GM12865 (cell line): Measurements from ENCODE around the gene ARPP21.

Experiments used
- DNase-seq: peaks from one replicate; pipeline ENCODE4 v3.0.0; 2010; ENCODE audit warnings: low read depth
- H3K4me3 ChIP-seq: 2 replicates; pipeline ENCODE4 v1.5.1; 2011; ENCODE audit warnings: mild to moderate bottlenecking, low read depth, low read length, control low read depth
- TF ChIP-seq, protein P1 (sequence below): IDR thresholded peaks from 2 replicates; pipeline ENCODE4 v1.5.1; 2011; ENCODE audit warnings: low read length, control low read depth, low read depth, inconsistent platforms; ENCODE audit not compliant: insufficient read depth; ENCODE audit errors: missing control alignments

Gene ARPP21

GRCh38 chr3:35641920-35642527 lies 2.7 kb downstream of the ARPP21 start:
- TF ChIP-seq, protein P1, sequence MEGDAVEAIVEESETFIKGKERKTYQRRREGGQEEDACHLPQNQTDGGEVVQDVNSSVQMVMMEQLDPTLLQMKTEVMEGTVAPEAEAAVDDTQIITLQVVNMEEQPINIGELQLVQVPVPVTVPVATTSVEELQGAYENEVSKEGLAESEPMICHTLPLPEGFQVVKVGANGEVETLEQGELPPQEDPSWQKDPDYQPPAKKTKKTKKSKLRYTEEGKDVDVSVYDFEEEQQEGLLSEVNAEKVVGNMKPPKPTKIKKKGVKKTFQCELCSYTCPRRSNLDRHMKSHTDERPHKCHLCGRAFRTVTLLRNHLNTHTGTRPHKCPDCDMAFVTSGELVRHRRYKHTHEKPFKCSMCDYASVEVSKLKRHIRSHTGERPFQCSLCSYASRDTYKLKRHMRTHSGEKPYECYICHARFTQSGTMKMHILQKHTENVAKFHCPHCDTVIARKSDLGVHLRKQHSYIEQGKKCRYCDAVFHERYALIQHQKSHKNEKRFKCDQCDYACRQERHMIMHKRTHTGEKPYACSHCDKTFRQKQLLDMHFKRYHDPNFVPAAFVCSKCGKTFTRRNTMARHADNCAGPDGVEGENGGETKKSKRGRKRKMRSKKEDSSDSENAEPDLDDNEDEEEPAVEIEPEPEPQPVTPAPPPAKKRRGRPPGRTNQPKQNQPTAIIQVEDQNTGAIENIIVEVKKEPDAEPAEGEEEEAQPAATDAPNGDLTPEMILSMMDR = no peak
- DNase-seq = no peak
- H3K4me3 ChIP-seq = no peak overlapping the region

GRCh38 chr3:35643495-35643894 lies 4.2 kb downstream of the ARPP21 start:
- TF ChIP-seq, protein P1 = no peak
- H3K4me3 ChIP-seq = no peak overlapping the region
- no peak for DNase-seq

- TF ChIP-seq, protein P1 = no peak
- no peak for DNase-seq
- no peak overlapping the region for H3K4me3 ChIP-seq
These were observed 5.1 kb downstream of the ARPP21 start for GRCh38 chr3:35644451-35644850.

DNA sequence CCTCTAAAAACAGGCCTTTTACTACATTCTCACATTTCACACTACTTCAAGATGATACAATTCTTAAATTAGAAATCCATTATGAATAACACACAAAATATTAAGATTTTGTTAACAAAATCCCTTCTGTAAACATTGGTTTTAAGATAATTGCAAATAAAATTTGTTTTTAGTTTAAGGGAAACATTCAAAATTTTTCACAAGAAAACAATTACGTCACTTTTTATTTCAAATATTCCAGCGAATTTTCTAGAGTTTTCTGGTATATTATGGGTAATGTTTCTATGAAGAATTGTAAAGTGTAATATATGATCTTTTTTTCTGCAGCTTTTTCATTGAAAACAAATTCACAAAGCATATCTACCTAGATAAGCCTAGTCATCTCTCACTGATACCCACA lies 5.9 kb downstream of the ARPP21 start:
- DNase-seq = no peak

GRCh38 chr3:35646081-35646480 lies 6.8 kb downstream of the ARPP21 start:
- no peak for DNase-seq
- H3K4me3 ChIP-seq = no peak overlapping the region
- TF ChIP-seq, protein P1 = no peak

More for the DNA sequence above, 5.9 kb downstream of the ARPP21 start:
- no peak overlapping the region for H3K4me3 ChIP-seq
- TF ChIP-seq, protein P1 = no peak

GRCh38 chr3:35647461-35647860 lies 8.1 kb downstream of the ARPP21 start:
- H3K4me3 ChIP-seq = no peak overlapping the region

More at GRCh38 chr3:35647461-35647860, 8.1 kb downstream of the ARPP21 start:
- no peak for DNase-seq
- TF ChIP-seq, protein P1 = no peak
